Stromal cell of bone marrow (primary cell): Measurements from ENCODE around the gene CPNE2.

ENCODE experiments used
- DNase-seq: peaks from one replicate; pipeline ENCODE4 v3.0.0-alpha.2; 2012; ENCODE audit warnings: low read depth

CPNE2 gene

DNA sequence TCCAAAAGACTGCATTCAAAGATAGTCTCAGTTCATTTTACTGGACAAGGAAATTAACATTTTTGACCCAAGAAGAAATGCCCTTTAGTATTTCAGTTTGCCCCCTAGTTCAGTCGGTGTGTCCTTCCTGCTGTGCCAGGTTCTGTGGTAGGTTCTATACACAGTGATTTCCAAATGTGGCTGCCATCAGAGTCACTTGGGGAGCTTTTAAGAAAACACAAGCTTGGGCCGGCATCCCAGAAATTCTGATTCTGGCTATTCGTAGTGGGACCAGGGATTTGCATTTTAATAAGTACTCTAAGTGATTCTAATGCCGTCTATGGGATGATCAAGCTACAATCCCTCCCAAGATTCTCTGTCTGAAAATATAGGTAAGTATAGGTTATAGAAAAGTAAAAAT, 103.9 kb downstream of the CPNE2 start:
- no peak for DNase-seq

DNA sequence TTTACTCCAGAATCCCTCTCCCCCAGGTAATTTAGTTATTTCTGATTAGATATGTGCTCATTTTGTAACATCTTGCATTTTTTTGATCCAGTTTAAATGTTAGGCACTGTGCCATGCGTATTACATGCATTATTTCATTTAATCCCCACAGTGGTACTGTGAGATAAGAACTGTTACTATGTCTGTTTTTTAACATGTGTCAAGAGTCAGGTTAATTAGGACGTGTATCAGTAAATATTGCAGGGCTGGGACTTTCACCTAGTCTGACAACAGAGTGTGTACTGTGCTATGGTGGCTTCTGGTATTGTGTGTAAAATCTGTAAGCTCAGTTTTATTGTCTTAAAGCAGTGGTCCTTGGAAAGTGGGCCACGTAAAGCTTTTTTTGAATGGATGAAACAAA, 104.4 kb downstream of the CPNE2 start:
- no peak for DNase-seq
